ENCODE results near the gene TRMT61B. TPM values are rescaled to one million over a fixed set of nuclear protein-coding genes. Genes with fewer than 3 reads are reported as not detected.

The TRMT61B gene
- total RNA-seq, 1 experiment from 2014 or later, result 24.0 TPM

DNA sequence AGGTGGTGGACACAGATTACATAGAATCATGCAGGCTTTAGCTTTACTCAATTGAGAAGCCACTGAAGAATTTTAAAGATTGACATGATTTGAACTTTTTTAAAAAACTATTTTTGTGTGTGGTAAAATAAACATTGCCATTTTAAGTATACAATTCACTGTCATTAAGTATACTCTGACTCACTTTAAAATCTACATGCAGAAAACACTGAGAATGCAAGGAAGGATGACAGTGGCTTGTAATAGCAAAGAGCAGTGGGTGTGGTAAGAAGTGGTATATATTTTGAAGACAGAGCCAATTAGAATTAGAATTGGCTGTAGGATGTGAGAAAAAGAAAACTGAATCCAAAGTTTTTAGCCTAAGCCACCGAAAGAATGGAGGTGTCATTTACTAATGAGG is 14.9 kb downstream of the TRMT61B start (continued):
- TF ChIP-seq FOXP4 (CRISPR knock-in tag; IDR thresholded peaks at IDR 0.05) (no peak), RORB (CRISPR knock-in tag; IDR thresholded peaks at IDR 0.05) (no peak)
- TF ChIP-seq, protein P1, sequence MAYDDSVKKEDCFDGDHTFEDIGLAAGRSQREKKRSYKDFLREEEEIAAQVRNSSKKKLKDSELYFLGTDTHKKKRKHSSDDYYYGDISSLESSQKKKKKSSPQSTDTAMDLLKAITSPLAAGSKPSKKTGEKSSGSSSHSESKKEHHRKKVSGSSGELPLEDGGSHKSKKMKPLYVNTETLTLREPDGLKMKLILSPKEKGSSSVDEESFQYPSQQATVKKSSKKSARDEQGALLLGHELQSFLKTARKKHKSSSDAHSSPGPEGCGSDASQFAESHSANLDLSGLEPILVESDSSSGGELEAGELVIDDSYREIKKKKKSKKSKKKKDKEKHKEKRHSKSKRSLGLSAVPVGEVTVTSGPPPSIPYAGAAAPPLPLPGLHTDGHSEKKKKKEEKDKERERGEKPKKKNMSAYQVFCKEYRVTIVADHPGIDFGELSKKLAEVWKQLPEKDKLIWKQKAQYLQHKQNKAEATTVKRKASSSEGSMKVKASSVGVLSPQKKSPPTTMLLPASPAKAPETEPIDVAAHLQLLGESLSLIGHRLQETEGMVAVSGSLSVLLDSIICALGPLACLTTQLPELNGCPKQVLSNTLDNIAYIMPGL (CRISPR knock-in tag; IDR thresholded peaks at IDR 0.05), result no peak

GRCh38 chr2:28842042-28842441 is 28.1 kb downstream of the TRMT61B start:
- Mint-ChIP-seq H3K27ac (no peak overlapping the region), H3K4me3 (no peak overlapping the region), H3K4me1 (no peaks in the 10 kb centered on the region), H3K36me3 (no peaks in the 10 kb centered on the region), H3K27me3 (ENCODE audit: low read depth) (no peaks in the 10 kb centered on the region), H3K9me3 (no peaks in the 10 kb centered on the region)
- TF ChIP-seq ZNF263 (CRISPR knock-in tag; IDR thresholded peaks at IDR 0.05; ENCODE audit: low read depth), result no peak
- CTCF ChIA-PET, result no interaction called here
- ATAC-seq (no peak), DNase-seq (ENCODE audit: low spot score) (no peak)
- POLR2A ChIA-PET, result no interaction called here

GRCh38 chr2:28838971-28839370 is 31.1 kb downstream of the TRMT61B start:
- POLR2A ChIA-PET, result no interaction called here
- ATAC-seq (no peak), DNase-seq (ENCODE audit: low spot score) (no peak)
- Mint-ChIP-seq H3K27ac (no peak overlapping the region), H3K4me3 (no peak overlapping the region), H3K36me3 (no peaks in the 10 kb centered on the region), H3K4me1 (no peaks in the 10 kb centered on the region), H3K9me3 (0 out of 2 replicates have a peak, but pooled peaks cover 2% of the 10 kb centered on the region), H3K27me3 (ENCODE audit: low read depth) (no peaks in the 10 kb centered on the region)
- CTCF ChIA-PET, result no interaction called here
- TF ChIP-seq ESRRA (CRISPR knock-in tag; IDR thresholded peaks at IDR 0.05; ENCODE audit: borderline replicate concordance) (no peak), CTCF (IDR thresholded peaks at IDR 0.05) (no peak), SOX15 (CRISPR knock-in tag; IDR thresholded peaks at IDR 0.05) (no peak), GTF2I (CRISPR knock-in tag; conservative IDR thresholded peaks at IDR 0.05) (no peak), ZNF512 (CRISPR knock-in tag; IDR thresholded peaks at IDR 0.05; ENCODE audit: borderline replicate concordance) (no peak), MAX (CRISPR knock-in tag; IDR thresholded peaks at IDR 0.05) (no peak), FOXP4 (CRISPR knock-in tag; IDR thresholded peaks at IDR 0.05) (no peak), GABPB1 (CRISPR knock-in tag; IDR thresholded peaks at IDR 0.05) (no peak), SMAD4 (CRISPR knock-in tag; IDR thresholded peaks at IDR 0.05) (no peak), OVOL2 (CRISPR knock-in tag; IDR thresholded peaks at IDR 0.05; ENCODE audit: borderline replicate concordance) (no peak), STAT6 (CRISPR knock-in tag; conservative IDR thresholded peaks at IDR 0.05; ENCODE audit: low read depth) (no peak), JAZF1 (CRISPR knock-in tag; IDR thresholded peaks at IDR 0.05) (no peak), CBFB (CRISPR knock-in tag; IDR thresholded peaks at IDR 0.05; ENCODE audit: low read depth) (no peak), JUN (CRISPR knock-in tag; IDR thresholded peaks at IDR 0.05) (no peak), E2F1 (CRISPR knock-in tag; IDR thresholded peaks at IDR 0.05) (no peak), TP53 (CRISPR knock-in tag; IDR thresholded peaks at IDR 0.05) (no peak), MXD4 (CRISPR knock-in tag; IDR thresholded peaks at IDR 0.05; ENCODE audit: borderline replicate concordance) (no peak), ZNF671 (CRISPR knock-in tag; IDR thresholded peaks at IDR 0.05) (no peak)
